COR-L47 (cell line): ENCODE data around the gene VILL.
A peak's percentile ranks its signal among the peaks of the same experiment; 100 is the strongest.
"Not testable (repeated sequence)": the region's sequence is repeated elsewhere in the genome, so short reads cannot be mapped to it uniquely, and the experiment has no call there.

ENCODE experiments used
- DNase-seq: peaks from one replicate; lab custom pipeline; 2025; lab: John Stamatoyannopoulos, UW

VILL gene

DNA sequence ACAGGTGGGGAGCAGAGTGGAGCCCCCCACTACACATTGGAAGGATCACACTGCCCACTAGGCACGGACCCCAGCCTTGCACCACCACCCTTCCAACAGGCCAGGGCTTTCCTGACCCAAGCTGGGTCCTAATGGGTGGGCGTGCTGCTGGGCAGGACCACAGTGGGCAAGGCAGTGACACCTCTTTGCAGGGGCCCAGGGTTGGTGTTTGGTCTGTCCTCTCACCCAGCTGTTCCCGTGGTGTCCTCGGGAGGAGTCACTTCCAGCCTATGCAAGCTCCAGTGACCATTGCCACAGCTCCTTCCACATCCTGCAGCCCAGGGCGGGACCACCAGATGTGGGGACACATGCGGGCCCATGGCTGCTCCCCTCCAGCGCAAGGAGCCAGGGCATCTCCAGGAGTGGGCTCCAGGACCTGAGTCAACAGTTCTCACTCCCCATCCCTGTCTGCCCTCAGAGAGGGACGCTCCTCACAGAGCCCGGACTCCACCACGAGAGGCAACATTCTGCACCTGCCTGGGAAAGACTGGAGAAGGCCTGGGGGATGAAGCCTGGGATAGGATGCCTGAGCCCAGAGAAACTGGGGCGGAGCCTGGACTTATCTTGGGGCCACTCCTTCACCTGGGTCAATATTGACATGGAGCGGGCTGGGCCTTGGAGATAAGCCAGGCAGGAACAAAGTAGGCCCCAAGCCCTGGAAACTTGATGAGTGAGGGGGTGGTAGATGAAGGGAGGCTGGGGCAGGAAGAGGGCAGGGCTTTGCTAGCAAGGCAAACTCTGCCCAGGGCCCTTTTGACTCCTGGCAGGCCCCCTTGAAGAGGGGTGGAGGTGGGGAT lies 3.9 kb upstream of the VILL start:
- DNase-seq, result peak; percentile 43

GRCh38 chr3:37987315-37987697 lies 3.3 kb upstream of the VILL start:
- DNase-seq, result no peak

DNA sequence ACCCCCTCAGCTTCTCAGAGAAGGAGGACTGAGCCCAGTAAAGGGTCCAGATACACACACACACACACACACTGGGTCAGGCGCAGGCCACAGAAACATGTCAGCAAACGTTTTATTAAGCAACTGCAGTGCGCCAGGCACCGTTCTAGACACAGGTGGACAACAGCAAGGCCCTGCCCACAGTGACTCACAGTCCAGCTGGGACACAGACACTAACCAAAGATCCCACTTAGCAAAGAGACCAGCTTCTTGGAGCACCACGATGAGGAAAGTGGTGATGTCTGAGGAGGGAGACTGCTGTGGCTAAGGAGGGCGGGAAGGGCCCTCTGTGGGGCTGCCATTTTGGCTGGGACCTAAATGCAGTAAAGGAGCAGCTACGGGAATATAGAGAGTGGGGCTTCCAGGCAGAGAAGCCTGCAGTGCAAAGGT lies 2.8 kb upstream of the VILL start:
- DNase-seq, result no peak

- DNase-seq, result not testable (repeated sequence)
These were observed 2.2 kb upstream of the VILL start for GRCh38 chr3:37988376-37988775.

- no peak for DNase-seq
These were observed 1.6 kb upstream of the VILL start for GRCh38 chr3:37988931-37989525.

GRCh38 chr3:37989821-37990480 lies 635 bp upstream of the VILL start:
- no peak for DNase-seq

GRCh38 chr3:37991109-37991508 lies 523 bp downstream of the VILL start:
- no peak for DNase-seq

DNA sequence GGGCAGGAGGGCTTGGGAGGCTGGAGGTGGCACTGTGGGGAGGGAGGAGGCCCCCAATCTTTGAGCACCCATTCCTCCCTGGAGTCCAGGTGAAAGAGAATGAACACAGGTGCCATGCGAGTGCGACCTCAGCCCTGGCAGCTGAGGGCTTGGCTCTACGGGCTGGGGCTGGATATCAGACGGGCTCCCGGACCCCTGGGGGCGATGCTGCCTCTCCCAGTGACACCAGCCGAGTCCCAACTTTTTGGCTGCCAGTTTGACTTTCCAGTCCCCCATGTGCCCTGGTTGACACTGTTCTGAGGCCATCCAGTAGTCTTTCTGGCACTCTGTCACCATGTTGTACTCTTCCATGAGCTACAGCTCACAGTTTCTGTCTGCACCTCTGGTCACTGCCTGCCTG lies 1.2 kb downstream of the VILL start:
- no peak for DNase-seq

DNA sequence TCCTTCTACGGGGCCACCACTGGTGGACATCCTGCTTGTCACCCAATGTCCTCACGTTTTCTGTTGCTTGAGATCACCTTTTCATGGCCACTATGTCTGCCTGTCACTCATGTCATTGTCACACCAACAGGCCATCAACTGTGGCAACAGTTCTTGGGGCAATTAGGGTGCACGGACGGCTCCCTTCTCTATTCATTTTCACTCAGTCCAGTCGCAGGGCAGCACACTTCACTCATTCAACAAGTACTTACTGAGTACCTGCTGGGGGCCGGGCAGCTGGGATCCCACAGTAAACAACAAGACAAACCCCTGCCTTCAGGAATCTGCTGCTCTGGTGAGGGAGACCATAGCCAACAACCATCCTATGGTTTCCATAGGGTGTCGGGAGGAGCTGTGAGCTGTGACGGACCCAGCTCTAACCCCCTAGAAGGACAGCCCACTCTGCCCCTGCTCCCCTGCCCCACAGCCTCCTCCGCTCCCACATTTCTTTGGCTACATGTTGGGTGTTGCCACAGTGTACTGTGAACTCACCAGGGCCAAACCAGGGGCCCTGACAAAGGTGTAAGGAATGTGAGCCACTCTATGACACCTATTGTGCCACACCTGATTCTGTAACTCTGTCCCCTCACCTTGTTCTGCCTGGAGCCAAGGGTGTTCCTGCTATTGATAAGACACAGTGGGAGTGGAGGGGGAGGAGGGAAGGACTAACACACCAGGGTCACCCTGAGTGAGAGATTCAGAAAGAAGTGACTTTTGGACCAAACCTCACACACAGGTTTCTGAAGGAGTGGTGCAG lies 1.9 kb downstream of the VILL start:
- no peak for DNase-seq

GRCh38 chr3:37993067-37993455 lies 2.5 kb downstream of the VILL start:
- DNase-seq, result no peak

GRCh38 chr3:37993460-37993819 lies 2.9 kb downstream of the VILL start:
- no peak for DNase-seq

DNA sequence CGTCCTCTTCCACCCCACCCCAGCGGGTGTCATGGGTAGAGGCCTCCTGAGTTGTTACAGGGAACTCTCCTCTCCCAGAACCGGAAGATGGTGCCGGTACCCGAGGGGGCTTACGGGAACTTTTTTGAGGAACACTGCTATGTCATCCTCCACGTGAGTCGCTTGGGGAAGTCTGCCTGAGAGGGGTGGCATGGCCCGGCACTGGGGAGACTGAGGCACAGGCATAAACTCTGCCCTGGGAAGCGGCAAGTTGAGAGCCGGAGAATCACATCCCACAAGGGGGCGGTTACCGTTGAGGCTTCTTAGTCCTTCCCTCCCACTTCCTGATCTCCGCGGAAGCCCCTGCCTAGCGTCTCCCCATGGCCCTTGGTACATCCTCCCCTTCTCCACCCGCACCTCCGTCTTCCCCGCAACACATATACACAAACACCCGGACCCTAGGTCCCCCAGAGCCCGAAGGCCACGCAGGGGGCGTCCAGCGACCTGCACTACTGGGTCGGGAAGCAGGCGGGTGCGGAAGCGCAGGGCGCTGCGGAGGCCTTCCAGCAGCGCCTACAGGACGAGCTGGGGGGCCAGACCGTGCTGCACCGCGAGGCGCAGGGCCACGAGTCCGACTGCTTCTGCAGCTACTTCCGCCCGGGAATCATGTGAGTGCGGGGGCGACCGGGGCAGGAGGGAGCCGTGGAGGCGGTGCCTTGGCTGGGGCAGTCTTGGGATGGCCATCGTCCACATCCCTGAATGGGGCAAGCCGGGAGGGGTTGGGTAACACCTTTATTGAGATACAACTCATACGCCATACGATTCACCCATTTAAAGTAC lies 3.4 kb downstream of the VILL start:
- peak; percentile 42 for DNase-seq

- DNase-seq, result no peak
These were observed 4.0 kb downstream of the VILL start for GRCh38 chr3:37994639-37994972.

DNA sequence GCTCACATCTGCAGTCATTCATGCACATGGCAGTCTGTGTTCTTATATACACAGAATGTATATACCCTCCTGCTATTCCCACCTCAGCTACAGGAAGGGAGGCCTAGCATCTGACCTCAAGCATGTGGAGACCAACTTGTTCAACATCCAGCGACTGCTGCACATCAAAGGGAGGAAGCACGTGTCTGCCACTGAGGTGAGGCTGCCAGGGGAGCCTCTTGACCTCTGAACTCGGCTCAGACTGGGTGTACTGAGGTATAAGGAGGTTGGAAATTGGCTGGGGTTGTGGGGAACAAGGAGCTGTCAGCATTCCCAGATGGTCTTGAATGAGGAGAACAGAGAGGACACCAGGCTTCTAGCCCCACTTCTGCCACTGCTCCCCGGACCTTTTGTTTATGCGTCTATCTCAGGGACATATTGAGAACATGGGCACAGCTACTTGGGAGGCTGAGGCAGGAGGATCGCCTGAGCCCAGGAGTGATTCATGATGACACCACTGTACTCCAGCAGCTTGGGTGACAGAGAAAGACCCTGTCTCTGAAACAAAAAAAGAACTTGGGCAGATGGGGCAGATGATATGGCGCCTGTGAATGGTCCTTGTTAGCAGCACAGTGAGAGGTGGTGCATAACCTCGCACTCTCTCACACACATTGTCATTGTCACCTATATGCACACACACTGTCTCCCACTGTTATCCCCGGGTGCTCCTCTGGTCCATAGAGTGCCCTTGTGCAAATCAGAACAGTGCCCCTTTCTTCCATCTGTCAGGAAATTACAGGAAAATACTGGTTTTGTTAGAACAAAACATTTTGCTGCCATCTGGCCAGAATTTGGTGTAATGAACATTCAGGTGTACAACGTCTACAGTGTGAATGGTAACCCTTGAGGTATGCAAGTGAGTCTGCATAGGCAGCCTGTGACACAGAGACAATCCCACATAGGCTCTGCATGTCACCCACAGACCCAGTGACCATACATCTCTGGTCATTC lies 5.4 kb downstream of the VILL start:
- DNase-seq, result no peak

DNA sequence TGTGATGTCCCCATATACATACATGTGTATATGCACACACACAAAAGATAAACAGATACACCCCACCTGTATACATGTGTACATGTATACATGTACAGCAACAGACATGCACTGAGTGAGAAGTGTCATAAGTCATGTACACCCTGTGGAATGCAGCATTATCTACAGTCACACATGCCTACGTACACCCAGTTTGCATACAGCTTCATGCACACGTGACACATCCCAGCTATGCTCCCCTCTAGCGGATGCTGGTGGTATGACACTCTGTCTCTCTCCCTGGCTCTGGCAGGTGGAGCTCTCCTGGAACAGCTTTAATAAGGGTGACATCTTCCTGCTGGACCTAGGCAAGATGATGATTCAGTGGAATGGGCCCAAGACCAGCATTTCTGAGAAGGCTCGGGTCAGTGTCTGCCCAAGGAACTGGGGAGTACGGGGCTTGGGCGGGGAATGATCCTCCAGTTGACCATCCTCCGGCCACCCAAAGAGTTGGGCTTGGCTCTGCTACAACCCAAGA lies 6.3 kb downstream of the VILL start:
- no peak for DNase-seq

DNA sequence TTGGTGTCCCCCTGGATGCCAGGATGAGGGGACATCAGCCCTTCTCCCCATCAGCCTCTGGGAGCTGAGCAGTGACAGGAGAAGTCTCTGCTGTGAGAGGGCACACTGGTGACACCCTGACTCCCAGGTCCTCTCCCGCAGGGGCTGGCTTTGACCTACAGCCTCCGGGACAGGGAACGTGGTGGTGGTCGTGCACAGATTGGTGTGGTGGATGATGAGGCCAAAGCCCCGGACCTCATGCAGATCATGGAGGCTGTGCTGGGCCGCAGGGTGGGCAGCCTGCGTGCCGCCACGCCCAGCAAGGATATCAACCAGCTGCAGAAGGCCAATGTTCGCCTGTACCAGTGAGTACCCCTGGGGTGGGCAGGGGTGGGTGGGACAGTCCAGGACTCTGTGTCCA lies 6.8 kb downstream of the VILL start:
- DNase-seq, result no peak

- no peak for DNase-seq
These were observed 7.3 kb downstream of the VILL start for GRCh38 chr3:37997791-37998370.

DNA sequence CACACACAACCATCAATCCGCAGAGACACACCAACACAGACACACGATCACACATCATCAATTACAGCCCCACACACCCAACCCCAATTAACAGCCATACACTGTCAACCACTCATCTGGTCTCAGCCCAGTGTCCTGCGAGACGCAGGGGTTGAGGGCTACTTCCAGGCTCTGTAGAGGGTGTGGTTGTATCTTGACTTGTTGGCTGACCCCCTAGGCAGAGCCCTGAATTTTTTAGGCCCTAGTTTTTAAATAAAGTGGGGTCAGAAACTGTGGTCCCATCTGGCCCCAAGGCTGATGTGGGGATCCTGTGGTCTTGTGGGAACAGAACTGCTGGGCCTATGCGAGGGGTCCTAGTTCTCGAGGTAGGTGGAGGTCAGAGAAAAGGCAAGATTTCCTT lies 9.2 kb downstream of the VILL start:
- DNase-seq, result no peak

DNA sequence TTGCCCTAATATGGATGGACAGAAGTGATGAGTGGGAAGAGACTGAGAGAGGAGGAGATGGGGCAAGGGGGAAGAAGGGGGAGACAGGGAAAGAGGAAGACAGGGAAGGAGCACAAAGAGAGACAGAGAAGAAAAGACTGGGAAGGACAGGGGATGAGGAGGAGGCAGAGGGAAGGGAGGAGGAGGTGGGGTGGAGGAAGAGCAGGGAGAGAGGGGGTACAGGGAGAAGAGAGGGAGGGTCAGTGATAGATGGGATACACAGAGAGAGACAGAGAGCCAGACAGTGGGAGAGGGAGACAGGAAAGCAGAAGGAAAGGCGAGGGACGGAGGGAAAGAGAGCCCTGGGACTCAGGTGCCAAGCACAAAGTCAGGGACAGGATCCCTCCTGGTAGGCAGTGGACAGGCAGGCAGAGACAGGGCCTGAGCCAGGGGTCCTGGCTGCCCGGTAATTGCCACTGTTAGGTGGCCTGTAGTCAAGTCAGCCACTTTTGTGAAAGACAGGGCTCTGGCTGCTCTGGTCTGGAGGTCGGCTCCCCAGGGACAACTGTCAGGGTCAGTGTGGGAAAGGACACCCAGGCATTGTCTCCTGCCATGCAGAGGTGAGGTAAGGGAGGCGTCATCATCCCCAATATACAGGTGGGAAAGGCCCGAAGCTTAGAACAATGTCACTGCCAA lies 9.8 kb downstream of the VILL start:
- DNase-seq, result no peak
